Tibial artery (tissue), 4 donors: Measurements from ENCODE around the gene CHSY3.

Source experiments
- DNase-seq, 2 donors: peaks; one replicate each; pipeline ENCODE4 v3.0.0-alpha.2; 2019
- H3K27ac ChIP-seq, 2 donors: fragments of 200-600 bp; sonication (generic) in 1 of 2; 1 replicate in 1 of 2; 2 replicates in 1 of 2; pipeline ENCODE4 v1.5.1; 2018 to 2019; ENCODE audit warnings: mild to moderate bottlenecking in 1 of 2
- H3K27me3 ChIP-seq, 2 donors: fragments of 200-600 bp; sonication (generic) in 1 of 2; one replicate each; pipeline versions ENCODE4 v1.5.1 to v1.6.0; 2016 to 2019
- H3K36me3 ChIP-seq, 3 donors: fragments of 200-600 bp; sonication (generic) in 2 of 3; one replicate each; pipeline ENCODE4 v1.5.1; 2016 to 2019; ENCODE audit warnings: mild to moderate bottlenecking in 2 of 3
- H3K4me1 ChIP-seq, 4 donors: fragments of 200-600 bp; sonication (generic) in 2 of 4; 1 replicate in 3 of 4; 2 replicates in 1 of 4; pipeline ENCODE4 v1.5.1; 2016 to 2019
- H3K4me3 ChIP-seq, 2 donors: fragments of 200-600 bp; sonication (generic) in 1 of 2; 1 replicate in 1 of 2; 2 replicates in 1 of 2; pipeline ENCODE4 v1.5.1; 2018 to 2019; ENCODE audit warnings: mild to moderate bottlenecking in 2 of 2
- H3K9me3 ChIP-seq, 3 donors: fragments of 200-600 bp; sonication (generic) in 1 of 3; one replicate each; pipeline ENCODE4 v1.5.1; 2016 to 2019
- CTCF ChIP-seq, 2 experiments: fragments of 200-600 bp in 1 of 2; fragments of 450-650 bp in 1 of 2; IDR thresholded peaks; one replicate each; pipeline ENCODE4 v1.5.1; 2017 to 2019; ENCODE audit warnings: antibody characterized with exemption in 2 of 2, mild to moderate bottlenecking in 1 of 2, moderate library complexity in 1 of 2
- intact Hi-C: fragments of 100-400 bp; cut with DNase I; formaldehyde crosslinking; loops from one replicate; pipeline ENCODE4 v1.15.0; 2023; ENCODE audit warnings: low total_unique reads

CHSY3 gene

DNA sequence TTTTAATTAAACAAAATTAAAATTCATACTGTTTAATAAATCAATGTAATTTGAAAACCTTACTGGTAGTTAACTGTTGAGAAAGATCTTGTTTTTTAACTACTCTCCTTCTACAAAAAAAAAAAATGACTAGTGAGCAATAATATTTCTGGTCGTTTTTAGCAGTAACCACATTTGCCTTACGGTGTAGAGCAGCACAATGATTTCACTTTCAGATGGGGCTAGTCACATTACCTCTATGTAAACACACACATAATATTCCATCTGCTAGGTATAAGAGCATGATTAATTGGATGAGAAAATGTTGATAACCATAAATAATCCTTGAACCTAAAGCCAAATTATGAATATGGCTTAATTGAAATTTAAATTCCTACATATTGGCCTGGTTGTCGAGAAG, 198.1 kb downstream of the CHSY3 start:
- intact Hi-C loops: no loop called here
- TF ChIP-seq CTCF (IDR thresholded peaks at IDR 0.05): no peak
- H3K4me1 ChIP-seq: peaks cover 0 to 28% (median 0%) of the 10 kb centered on the region in 4 donors
- no peaks in the 10 kb centered on the region for H3K9me3 ChIP-seq
- H3K27ac ChIP-seq: no peak overlapping the region
- no peak for DNase-seq
- H3K27me3 ChIP-seq: no peaks in the 10 kb centered on the region
- H3K4me3 ChIP-seq: no peak overlapping the region
- H3K36me3 ChIP-seq: no peaks in the 10 kb centered on the region

DNA sequence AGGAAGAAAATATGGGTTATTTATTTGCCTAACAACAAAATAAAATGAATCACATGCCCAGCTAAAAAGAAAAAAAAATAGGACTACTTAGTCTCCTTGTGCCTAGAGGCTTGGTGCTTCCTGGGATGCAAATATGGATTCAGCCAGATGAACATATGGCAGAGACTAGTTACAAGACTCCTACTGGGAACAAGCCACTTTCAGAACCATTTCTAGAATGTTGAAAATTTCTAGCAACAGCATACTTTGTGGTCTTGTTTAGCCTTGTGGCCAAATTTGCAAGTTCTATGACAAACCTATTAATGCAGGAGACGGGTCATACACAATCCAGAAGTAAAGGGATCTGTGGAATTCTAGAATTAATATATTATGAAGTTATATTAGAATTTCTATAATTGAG, 198.7 kb downstream of the CHSY3 start:
- Histone ChIP-seq H3K36me3 (no peaks in the 10 kb centered on the region), H3K4me3 (no peak overlapping the region), H3K27me3 (no peaks in the 10 kb centered on the region), H3K27ac (no peak overlapping the region), H3K4me1 (peaks cover 0 to 23% (median 0%) of the 10 kb centered on the region in 4 donors), H3K9me3 (no peaks in the 10 kb centered on the region)
- DNase-seq: no peak
- intact Hi-C loops: no loop called here
- no peak for TF ChIP-seq CTCF (IDR thresholded peaks at IDR 0.05)

DNA sequence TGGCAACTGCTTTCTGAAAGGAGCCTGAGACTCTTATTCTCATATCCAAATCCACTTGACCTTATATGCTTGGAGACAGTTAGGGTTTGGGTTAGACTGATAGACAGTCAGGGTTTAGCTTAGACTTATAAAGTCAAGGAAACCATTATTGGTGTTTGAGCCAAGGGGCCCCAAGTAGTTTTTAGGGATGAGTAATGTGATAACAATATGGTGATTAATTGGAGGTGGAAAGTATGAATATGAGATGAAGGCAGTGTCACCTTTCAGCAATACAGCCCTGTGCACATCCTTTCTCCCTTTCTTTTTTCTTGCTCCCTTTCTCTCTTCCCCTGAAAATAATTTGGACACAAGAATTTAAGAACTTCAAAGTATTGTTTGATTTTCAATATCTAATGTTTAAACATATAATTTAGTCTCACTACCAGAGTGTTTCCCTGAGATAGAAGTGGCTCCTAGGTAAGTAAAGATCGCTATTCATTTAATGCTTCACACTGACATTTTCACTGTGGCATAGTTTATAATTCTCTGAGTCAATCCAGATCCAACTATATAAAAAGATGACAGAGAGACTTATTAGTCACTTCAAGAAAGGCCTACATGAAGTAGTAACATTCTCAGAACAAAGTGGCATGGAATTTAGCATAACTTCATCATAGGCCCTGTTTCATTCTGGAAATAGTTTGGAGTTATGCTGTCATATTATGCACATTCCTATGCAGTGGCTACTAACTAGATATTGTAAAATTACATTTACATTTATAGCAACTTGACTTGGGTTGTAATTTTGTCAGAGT, 200.8 kb downstream of the CHSY3 start:
- no peak for DNase-seq
- Histone ChIP-seq H3K4me1 (peaks cover 0 to 24% (median 0%) of the 10 kb centered on the region in 4 donors), H3K27me3 (no peaks in the 10 kb centered on the region), H3K27ac (no peak overlapping the region), H3K4me3 (no peak overlapping the region), H3K9me3 (no peaks in the 10 kb centered on the region), H3K36me3 (no peaks in the 10 kb centered on the region)
- intact Hi-C loops: no loop called here
- TF ChIP-seq CTCF (IDR thresholded peaks at IDR 0.05): no peak

- no peak for DNase-seq
- H3K4me1 ChIP-seq: peaks cover 0 to 29% (median 0%) of the 10 kb centered on the region in 4 donors
- no peak overlapping the region for H3K4me3 ChIP-seq
- no peaks in the 10 kb centered on the region for H3K27me3 ChIP-seq
- H3K36me3 ChIP-seq: no peaks in the 10 kb centered on the region
- intact Hi-C loops: no loop called here
- no peaks in the 10 kb centered on the region for H3K9me3 ChIP-seq
- H3K27ac ChIP-seq: no peak overlapping the region
- TF ChIP-seq CTCF (IDR thresholded peaks at IDR 0.05): no peak
These were observed 202.2 kb downstream of the CHSY3 start for GRCh38 chr5:130106480-130106879.

GRCh38 chr5:130109152-130109551, 204.9 kb downstream of the CHSY3 start:
- Histone ChIP-seq H3K36me3 (no peaks in the 10 kb centered on the region), H3K27me3 (no peaks in the 10 kb centered on the region), H3K9me3 (no peaks in the 10 kb centered on the region), H3K4me1 (peaks cover 0 to 39% (median 1%) of the 10 kb centered on the region in 4 donors), H3K27ac (no peak overlapping the region), H3K4me3 (no peak overlapping the region)
- intact Hi-C loops: no loop called here
- DNase-seq: no peak
- peak; percentile 56 for TF ChIP-seq CTCF (IDR thresholded peaks at IDR 0.05)
